ENCODE data around the gene ST6GALNAC4. TPM values are rescaled to one million over a fixed set of nuclear protein-coding genes. Genes with fewer than 3 reads are reported as not detected.
A peak's percentile ranks its signal among the peaks of the same experiment; 100 is the strongest.

Gene ST6GALNAC4
- total and polyA plus RNA-seq, 10 of the 15 experiments (the other 5 are each of a cell fraction or from before 2014, with no cell fraction given): 4.2 to 63.2 (median 35.2) TPM

DNA sequence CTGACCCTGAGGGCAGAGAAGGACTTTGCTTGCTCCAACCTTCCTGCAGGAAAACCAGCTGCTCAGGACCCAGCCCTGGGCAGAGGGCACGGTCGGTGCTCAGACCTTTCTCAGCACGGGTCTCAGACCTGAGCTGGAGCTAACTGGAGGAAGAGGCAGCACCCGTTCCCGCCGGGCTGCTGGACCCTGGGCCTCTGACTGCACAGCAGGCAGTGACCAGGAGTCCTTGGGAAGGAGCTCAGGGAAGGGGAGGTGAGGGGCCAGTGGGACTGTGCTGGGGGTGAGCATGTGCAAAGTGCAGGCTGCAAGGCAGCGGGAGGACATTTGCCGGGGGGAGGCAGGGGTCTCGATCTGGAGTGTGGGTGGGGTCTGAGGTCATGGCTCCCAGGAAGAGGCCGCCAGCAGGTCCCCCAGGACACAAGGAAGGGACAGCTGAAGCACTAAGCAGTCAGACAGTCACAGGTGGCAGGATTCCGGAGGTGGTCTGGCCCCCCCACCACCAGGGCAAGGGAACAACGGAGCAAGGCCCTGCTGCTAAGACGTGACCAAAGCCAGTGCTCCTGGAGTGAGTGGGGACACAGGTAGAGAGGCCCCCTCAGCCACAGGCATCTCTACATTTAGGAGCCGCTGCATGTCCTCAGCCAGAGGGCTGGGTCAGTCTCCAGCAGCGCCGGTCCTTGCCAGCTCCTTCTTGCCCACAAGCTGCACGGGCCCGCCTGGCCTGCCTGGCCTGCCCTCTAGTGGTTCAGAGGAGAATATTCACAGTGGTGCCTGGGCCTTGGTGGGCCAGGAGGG is 25.6 kb upstream of the ST6GALNAC4 start (continued):
- TF ChIP-seq, protein P1, sequence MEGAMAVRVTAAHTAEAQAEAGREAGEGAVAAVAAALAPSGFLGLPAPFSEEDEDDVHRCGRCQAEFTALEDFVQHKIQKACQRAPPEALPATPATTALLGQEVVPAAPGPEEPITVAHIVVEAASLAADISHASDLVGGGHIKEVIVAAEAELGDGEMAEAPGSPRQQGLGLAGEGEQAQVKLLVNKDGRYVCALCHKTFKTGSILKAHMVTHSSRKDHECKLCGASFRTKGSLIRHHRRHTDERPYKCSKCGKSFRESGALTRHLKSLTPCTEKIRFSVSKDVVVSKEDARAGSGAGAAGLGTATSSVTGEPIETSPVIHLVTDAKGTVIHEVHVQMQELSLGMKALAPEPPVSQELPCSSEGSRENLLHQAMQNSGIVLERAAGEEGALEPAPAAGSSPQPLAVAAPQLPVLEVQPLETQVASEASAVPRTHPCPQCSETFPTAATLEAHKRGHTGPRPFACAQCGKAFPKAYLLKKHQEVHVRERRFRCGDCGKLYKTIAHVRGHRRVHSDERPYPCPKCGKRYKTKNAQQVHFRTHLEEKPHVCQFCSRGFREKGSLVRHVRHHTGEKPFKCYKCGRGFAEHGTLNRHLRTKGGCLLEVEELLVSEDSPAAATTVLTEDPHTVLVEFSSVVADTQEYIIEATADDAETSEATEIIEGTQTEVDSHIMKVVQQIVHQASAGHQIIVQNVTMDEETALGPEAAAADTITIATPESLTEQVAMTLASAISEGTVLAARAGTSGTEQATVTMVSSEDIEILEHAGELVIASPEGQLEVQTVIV (IDR thresholded peaks at IDR 0.05; ENCODE audit: borderline replicate concordance, partially characterized antibody): no peak
- TF ChIP-seq CREM (IDR thresholded peaks at IDR 0.05; ENCODE audit: low read depth) (no peak), WRNIP1 (IDR thresholded peaks at IDR 0.05; ENCODE audit: borderline replicate concordance, low read depth, low read length) (no peak), MEF2B (IDR thresholded peaks at IDR 0.05; ENCODE audit: partially characterized antibody, poor library complexity, severe bottlenecking) (no peak), IKZF2 (IDR thresholded peaks at IDR 0.05) (no peak), ASH2L (IDR thresholded peaks at IDR 0.05; ENCODE audit: borderline replicate concordance, low read depth) (no peak), CHD2 (IDR thresholded peaks at IDR 0.05; ENCODE audit: borderline replicate concordance, low read depth, low read length) (no peak), KLF5 (IDR thresholded peaks at IDR 0.05; ENCODE audit: partially characterized antibody) (no peak), MYB (IDR thresholded peaks at IDR 0.05; ENCODE audit: borderline replicate concordance, low read depth, low read length) (no peak), POLR2A (IDR thresholded peaks at IDR 0.05; ENCODE audit: low read depth, low read length) (peak; percentile 46), YBX1 (IDR thresholded peaks at IDR 0.05) (no peak)
- TF ChIP-seq, protein P2, sequence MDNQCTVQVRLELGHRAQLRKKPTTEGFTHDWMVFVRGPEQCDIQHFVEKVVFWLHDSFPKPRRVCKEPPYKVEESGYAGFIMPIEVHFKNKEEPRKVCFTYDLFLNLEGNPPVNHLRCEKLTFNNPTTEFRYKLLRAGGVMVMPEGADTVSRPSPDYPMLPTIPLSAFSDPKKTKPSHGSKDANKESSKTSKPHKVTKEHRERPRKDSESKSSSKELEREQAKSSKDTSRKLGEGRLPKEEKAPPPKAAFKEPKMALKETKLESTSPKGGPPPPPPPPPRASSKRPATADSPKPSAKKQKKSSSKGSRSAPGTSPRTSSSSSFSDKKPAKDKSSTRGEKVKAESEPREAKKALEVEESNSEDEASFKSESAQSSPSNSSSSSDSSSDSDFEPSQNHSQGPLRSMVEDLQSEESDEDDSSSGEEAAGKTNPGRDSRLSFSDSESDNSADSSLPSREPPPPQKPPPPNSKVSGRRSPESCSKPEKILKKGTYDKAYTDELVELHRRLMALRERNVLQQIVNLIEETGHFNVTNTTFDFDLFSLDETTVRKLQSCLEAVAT (IDR thresholded peaks at IDR 0.05): no peak
- TF ChIP-seq, protein P3, sequence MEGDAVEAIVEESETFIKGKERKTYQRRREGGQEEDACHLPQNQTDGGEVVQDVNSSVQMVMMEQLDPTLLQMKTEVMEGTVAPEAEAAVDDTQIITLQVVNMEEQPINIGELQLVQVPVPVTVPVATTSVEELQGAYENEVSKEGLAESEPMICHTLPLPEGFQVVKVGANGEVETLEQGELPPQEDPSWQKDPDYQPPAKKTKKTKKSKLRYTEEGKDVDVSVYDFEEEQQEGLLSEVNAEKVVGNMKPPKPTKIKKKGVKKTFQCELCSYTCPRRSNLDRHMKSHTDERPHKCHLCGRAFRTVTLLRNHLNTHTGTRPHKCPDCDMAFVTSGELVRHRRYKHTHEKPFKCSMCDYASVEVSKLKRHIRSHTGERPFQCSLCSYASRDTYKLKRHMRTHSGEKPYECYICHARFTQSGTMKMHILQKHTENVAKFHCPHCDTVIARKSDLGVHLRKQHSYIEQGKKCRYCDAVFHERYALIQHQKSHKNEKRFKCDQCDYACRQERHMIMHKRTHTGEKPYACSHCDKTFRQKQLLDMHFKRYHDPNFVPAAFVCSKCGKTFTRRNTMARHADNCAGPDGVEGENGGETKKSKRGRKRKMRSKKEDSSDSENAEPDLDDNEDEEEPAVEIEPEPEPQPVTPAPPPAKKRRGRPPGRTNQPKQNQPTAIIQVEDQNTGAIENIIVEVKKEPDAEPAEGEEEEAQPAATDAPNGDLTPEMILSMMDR (IDR thresholded peaks at IDR 0.05 in 2 of 3, conservative IDR thresholded peaks at IDR 0.05 in 1 of 3; ENCODE audit: control insufficient read depth in 2 of 3, extremely low read depth in 1 of 3, insufficient read depth in 1 of 3, low read depth in 3 of 3, low read length in 3 of 3): peak; percentile 76 to 93 (median 90)
